PC-9 (cell line): ENCODE data around the gene HSF2. TPM values are rescaled to one million over a fixed set of nuclear protein-coding genes. Genes with fewer than 3 reads are reported as not detected.

Experiments
- BruUV-seq: library from RNA; stranded (reverse); fragments of 400-500 nt; replicated peaks from 2 replicates; lab custom pipeline; 2021; lab: Mats Ljungman, UMichigan
- CTCF ChIA-PET: fragments of 300-600 bp; sonication (Branson Sonifier 250); formaldehyde crosslinking; loops from one replicate; lab custom pipeline; 2022; ENCODE audit warnings: antibody characterized with exemption; lab: Charles Lee
- POLR2A ChIA-PET: fragments of 300-600 bp; sonication (Branson Sonifier 250); formaldehyde crosslinking; loops from one replicate; lab custom pipeline; 2022; ENCODE audit warnings: antibody characterized with exemption; ENCODE audit not compliant: unreplicated experiment; lab: Charles Lee
- DNase-seq, 2 experiments: peaks; one replicate each; pipeline versions ENCODE4 v3.0.0 to v3.0.0-alpha.2; 2015 to 2022; ENCODE audit warnings: mixed read lengths in 1 of 2
- H2AFZ ChIP-seq: fragments of 200-600 bp; sonication (generic); 2 replicates; pipeline ENCODE4 v1.8.1; 2017; ENCODE audit warnings: antibody characterized with exemption
- H3F3A ChIP-seq: fragments of 200-600 bp; sonication (generic); 2 replicates; pipeline ENCODE4 v1.8.1; 2017; ENCODE audit warnings: antibody characterized with exemption, mild to moderate bottlenecking, low read depth; ENCODE audit not compliant: insufficient read depth
- H3K27ac ChIP-seq: fragments of 200-600 bp; sonication (generic); 2 replicates; pipeline ENCODE4 v1.6.1; 2016; ENCODE audit warnings: mixed run types
- H3K27me3 ChIP-seq: fragments of 200-600 bp; sonication (generic); 2 replicates; pipeline ENCODE4 v1.6.1; 2016; ENCODE audit warnings: low read depth, mixed run types; ENCODE audit not compliant: insufficient read depth
- H3K36me3 ChIP-seq: fragments of 200-600 bp; sonication (generic); 2 replicates; pipeline ENCODE4 v1.6.1; 2016; ENCODE audit warnings: low read depth, mixed run types
- H3K4me1 ChIP-seq: fragments of 200-600 bp; sonication (generic); replicated peaks from 2 replicates; pipeline ENCODE4 v1.6.1; 2016; ENCODE audit warnings: mixed run types; ENCODE audit not compliant: insufficient read depth
- H3K4me2 ChIP-seq: fragments of 200-600 bp; sonication (generic); 2 replicates; pipeline ENCODE4 v1.6.1; 2017; ENCODE audit warnings: mixed run types
- H3K4me3 ChIP-seq: fragments of 200-600 bp; sonication (generic); 2 replicates; pipeline ENCODE4 v1.6.1; 2016; ENCODE audit warnings: mixed run types
- H3K79me2 ChIP-seq: fragments of 200-600 bp; sonication (generic); 2 replicates; pipeline ENCODE4 v1.6.1; 2017; ENCODE audit warnings: low read depth, mixed run types
- H3K9me2 ChIP-seq: fragments of 200-600 bp; sonication (generic); 2 replicates; pipeline ENCODE4 v1.8.1; 2017; ENCODE audit warnings: mild to moderate bottlenecking; ENCODE audit not compliant: insufficient read depth
- H3K9me3 ChIP-seq: fragments of 200-600 bp; sonication (generic); 2 replicates; pipeline ENCODE4 v1.8.1; 2016; ENCODE audit warnings: low read depth; ENCODE audit not compliant: insufficient read depth
- H4K20me1 ChIP-seq: fragments of 200-600 bp; sonication (generic); 2 replicates; pipeline ENCODE4 v1.8.1; 2017; ENCODE audit not compliant: insufficient read depth
- CTCF ChIP-seq: fragments of 200-600 bp; sonication (generic); conservative IDR thresholded peaks from 2 replicates; pipeline ENCODE4 v1.6.1; 2017; ENCODE audit warnings: mixed run types, antibody characterized with exemption, mild to moderate bottlenecking, moderate library complexity
- EZH2 ChIP-seq: fragments of 200-600 bp; sonication (generic); IDR thresholded peaks from 2 replicates; pipeline ENCODE4 v1.8.0; 2017; ENCODE audit warnings: antibody characterized with exemption, low read depth
- intact Hi-C: fragments of 100-400 bp; cut with micrococcal nuclease; formaldehyde crosslinking; loops from one replicate; pipeline ENCODE4 v1.10.0; 2022; ENCODE audit not compliant: unreplicated experiment
- total RNA-seq: library from RNA; stranded (reverse); gene quantifications from 2 replicates; pipeline ENCODE4 v1.2.3, GENCODE V29; 2021

HSF2 gene
- total RNA-seq, 1 experiment from 2014 or later, result 12.4 TPM

- TF ChIP-seq CTCF, result no peak; the same call in 1 of the 2 replicates
- TF ChIP-seq EZH2, result no peak
- peak overlapping the region; percentile 81 for H3K27ac ChIP-seq
- peak overlapping the region; percentile 42; the same call in 1 of the 2 replicates for H3K4me3 ChIP-seq
- no peaks in the 10 kb centered on the region for H3K9me3 ChIP-seq
- H3K4me2 ChIP-seq, result peak overlapping the region; percentile 80
- H3K4me1 ChIP-seq, result peaks cover 29% of the 10 kb centered on the region
- H3K79me2 ChIP-seq, result peaks cover 45% of the 10 kb centered on the region
- TSS peak; percentile 97 for BruUV-seq
- no peaks in the 10 kb centered on the region for H4K20me1 ChIP-seq
- intact Hi-C loops, result loop anchor here (1.0 kb wide), 1 partner anchor 72 kb away; the partner anchor contains the start of gene SERINC1
- H3K27me3 ChIP-seq, result no peaks in the 10 kb centered on the region
- peaks cover 7% of the 10 kb centered on the region for H3F3A ChIP-seq
- H3K36me3 ChIP-seq, result no peaks in the 10 kb centered on the region
- ChIA-PET POLR2A (no interaction called here), CTCF (no interaction called here)
- peak overlapping the region; percentile 66 for H2AFZ ChIP-seq
- DNase-seq, result no peak
- no peaks in the 10 kb centered on the region for H3K9me2 ChIP-seq
Observed at GRCh38 chr6:122399055-122399347, 451 bp upstream of the HSF2 start.

- CTCF ChIA-PET, result interaction anchor here (0.6 kb wide), 1 partner anchor 369 kb away, joined by 3 read pairs; no protein-coding TSS in a partner anchor
- TF ChIP-seq EZH2 (no peak), CTCF (no peak)
- H3K9me3 ChIP-seq, result no peaks in the 10 kb centered on the region
- H3K4me2 ChIP-seq, result peak overlapping the region; percentile 93
- no peaks in the 10 kb centered on the region for H4K20me1 ChIP-seq
- H3K4me1 ChIP-seq, result peaks cover 29% of the 10 kb centered on the region
- no peaks in the 10 kb centered on the region for H3K27me3 ChIP-seq
- peak overlapping the region; percentile 97 for H2AFZ ChIP-seq
- H3F3A ChIP-seq, result peaks cover 7% of the 10 kb centered on the region
- no peaks in the 10 kb centered on the region for H3K36me3 ChIP-seq
- H3K4me3 ChIP-seq, result peak overlapping the region; percentile 93
- no TSS peak for BruUV-seq
- no peak for DNase-seq
- H3K27ac ChIP-seq, result peak overlapping the region; percentile 78
- peaks cover 55% of the 10 kb centered on the region for H3K79me2 ChIP-seq
- no peaks in the 10 kb centered on the region for H3K9me2 ChIP-seq
- intact Hi-C loops, result no loop called here
- POLR2A ChIA-PET, result no interaction called here
Observed at GRCh38 chr6:122400121-122400450, 634 bp downstream of the HSF2 start.

DNA sequence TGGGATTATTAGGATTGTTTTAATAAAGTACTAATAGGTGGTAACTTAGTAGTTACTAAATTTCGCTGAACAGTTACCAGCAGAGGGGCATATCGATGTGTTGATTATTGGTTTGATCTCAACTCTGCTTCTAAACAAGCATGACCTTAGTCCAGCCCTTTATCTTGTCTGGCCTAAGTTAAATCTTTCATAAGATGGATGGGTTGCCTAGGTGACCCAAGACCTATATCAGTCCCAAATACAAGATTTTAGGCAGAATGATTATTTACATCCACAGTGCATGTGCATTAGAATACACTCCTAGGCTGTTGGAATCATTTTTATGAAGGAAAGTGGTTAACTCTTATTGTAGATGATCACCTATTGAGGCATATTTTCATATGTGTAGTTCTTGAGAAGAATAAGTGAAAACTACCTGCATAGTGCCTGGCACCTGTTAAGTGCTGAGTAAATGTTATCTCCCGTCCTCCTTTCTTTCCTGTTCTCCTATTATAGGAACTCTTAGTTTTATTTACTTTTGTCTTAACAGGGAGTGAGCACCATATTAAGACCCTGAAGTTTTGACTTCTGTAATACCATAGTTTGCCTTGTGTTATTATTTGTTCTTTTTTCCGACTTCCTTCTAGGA lies 1.1 kb downstream of the HSF2 start:
- Histone ChIP-seq H4K20me1 (no peaks in the 10 kb centered on the region), H2AFZ (peak overlapping the region; percentile 97), H3K4me2 (peak overlapping the region; percentile 93), H3K4me3 (peak overlapping the region; percentile 93), H3K27ac (no peak overlapping the region; the same call in 1 of the 2 replicates), H3K36me3 (no peaks in the 10 kb centered on the region), H3K27me3 (no peaks in the 10 kb centered on the region), H3K79me2 (peaks cover 60% of the 10 kb centered on the region), H3K9me2 (no peaks in the 10 kb centered on the region), H3F3A (peaks cover 7% of the 10 kb centered on the region), H3K9me3 (no peaks in the 10 kb centered on the region), H3K4me1 (peaks cover 29% of the 10 kb centered on the region)
- TF ChIP-seq EZH2 (no peak), CTCF (no peak)
- CTCF ChIA-PET, result no interaction called here
- POLR2A ChIA-PET, result no interaction called here
- intact Hi-C loops, result no loop called here
- no peak for DNase-seq
- BruUV-seq, result no TSS peak
